ENCODE measurements around the gene GBF1.

Gene GBF1

GRCh38 chr10:102399217-102400021, 154.1 kb downstream of the GBF1 start:
- TF ChIP-seq, protein P1, sequence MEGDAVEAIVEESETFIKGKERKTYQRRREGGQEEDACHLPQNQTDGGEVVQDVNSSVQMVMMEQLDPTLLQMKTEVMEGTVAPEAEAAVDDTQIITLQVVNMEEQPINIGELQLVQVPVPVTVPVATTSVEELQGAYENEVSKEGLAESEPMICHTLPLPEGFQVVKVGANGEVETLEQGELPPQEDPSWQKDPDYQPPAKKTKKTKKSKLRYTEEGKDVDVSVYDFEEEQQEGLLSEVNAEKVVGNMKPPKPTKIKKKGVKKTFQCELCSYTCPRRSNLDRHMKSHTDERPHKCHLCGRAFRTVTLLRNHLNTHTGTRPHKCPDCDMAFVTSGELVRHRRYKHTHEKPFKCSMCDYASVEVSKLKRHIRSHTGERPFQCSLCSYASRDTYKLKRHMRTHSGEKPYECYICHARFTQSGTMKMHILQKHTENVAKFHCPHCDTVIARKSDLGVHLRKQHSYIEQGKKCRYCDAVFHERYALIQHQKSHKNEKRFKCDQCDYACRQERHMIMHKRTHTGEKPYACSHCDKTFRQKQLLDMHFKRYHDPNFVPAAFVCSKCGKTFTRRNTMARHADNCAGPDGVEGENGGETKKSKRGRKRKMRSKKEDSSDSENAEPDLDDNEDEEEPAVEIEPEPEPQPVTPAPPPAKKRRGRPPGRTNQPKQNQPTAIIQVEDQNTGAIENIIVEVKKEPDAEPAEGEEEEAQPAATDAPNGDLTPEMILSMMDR (IDR thresholded peaks at IDR 0.05; ENCODE audit: low read depth, low read length, missing control alignments), result peak; percentile 88
- in situ Hi-C loops (cut with HindIII; ENCODE audit: low sequenced_read_pairs), result no loop called here
- no peak for DNase-seq (ENCODE audit: low read depth)
- H3K4me3 ChIP-seq (ENCODE audit: low read depth, low read length), result peak overlapping the region; percentile 51

DNA sequence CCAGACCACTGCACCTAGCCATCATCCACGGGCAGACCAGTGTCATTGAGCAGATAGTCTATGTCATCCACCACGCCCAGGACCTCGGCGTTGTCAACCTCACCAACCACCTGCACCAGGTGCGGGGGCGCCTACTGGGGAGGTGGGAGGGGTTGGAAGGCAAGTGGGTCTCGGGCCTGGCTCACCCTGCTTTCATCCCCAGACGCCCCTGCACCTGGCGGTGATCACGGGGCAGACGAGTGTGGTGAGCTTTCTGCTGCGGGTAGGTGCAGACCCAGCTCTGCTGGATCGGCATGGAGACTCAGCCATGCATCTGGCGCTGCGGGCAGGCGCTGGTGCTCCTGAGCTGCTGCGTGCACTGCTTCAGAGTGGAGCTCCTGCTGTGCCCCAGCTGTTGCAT, 154.7 kb downstream of the GBF1 start:
- in situ Hi-C loops (cut with HindIII; ENCODE audit: low sequenced_read_pairs), result no loop called here
- no peak overlapping the region for H3K4me3 ChIP-seq (ENCODE audit: low read depth, low read length)

GRCh38 chr10:102400598-102401341, 155.4 kb downstream of the GBF1 start:
- DNase-seq (ENCODE audit: low read depth), result no peak
- no peak overlapping the region for H3K4me3 ChIP-seq (ENCODE audit: low read depth, low read length)
- in situ Hi-C loops (cut with HindIII; ENCODE audit: low sequenced_read_pairs), result no loop called here
- TF ChIP-seq, protein P1 (IDR thresholded peaks at IDR 0.05; ENCODE audit: low read depth, low read length, missing control alignments), result no peak

More for the DNA sequence above, 154.7 kb downstream of the GBF1 start:
- DNase-seq (ENCODE audit: low read depth), result no peak
- TF ChIP-seq, protein P1 (IDR thresholded peaks at IDR 0.05; ENCODE audit: low read depth, low read length, missing control alignments), result no peak

- in situ Hi-C loops (cut with HindIII; ENCODE audit: low sequenced_read_pairs), result no loop called here
- TF ChIP-seq, protein P1 (IDR thresholded peaks at IDR 0.05; ENCODE audit: low read depth, low read length, missing control alignments), result no peak
- no peak overlapping the region for H3K4me3 ChIP-seq (ENCODE audit: low read depth, low read length)
- DNase-seq (ENCODE audit: low read depth), result no peak
Measured at GRCh38 chr10:102401342-102401654, 156.0 kb downstream of the GBF1 start.

- DNase-seq (ENCODE audit: low read depth), result no peak
- TF ChIP-seq, protein P1 (IDR thresholded peaks at IDR 0.05; ENCODE audit: low read depth, low read length, missing control alignments), result no peak
- no peak overlapping the region for H3K4me3 ChIP-seq (ENCODE audit: low read depth, low read length)
- in situ Hi-C loops (cut with HindIII; ENCODE audit: low sequenced_read_pairs), result no loop called here
Measured at GRCh38 chr10:102401735-102402511, 156.6 kb downstream of the GBF1 start.

DNA sequence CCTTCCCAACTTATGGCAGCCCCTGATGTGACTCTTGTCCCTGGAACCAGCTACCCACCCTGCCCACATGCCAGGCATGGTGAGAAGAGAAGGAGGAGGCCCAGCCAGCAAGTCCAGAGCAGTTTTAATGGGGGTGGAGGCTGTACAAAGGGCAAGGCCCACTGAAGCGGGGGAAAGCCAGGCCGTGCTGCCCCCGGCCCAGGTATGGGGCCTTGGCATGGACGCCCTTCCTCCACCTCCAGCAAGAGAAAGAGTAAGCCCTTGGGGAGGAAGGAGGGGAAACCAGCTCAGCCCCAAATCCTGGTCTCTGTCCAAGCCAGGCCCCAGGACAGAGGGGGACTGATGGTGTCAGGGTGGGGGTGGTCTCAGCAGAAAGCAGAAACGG, 157.2 kb downstream of the GBF1 start:
- DNase-seq (ENCODE audit: low read depth), result no peak
- no peak overlapping the region for H3K4me3 ChIP-seq (ENCODE audit: low read depth, low read length)
- in situ Hi-C loops (cut with HindIII; ENCODE audit: low sequenced_read_pairs), result no loop called here
- TF ChIP-seq, protein P1 (IDR thresholded peaks at IDR 0.05; ENCODE audit: low read depth, low read length, missing control alignments), result no peak
